ENCODE data around the gene TESK1.

TESK1 gene

DNA sequence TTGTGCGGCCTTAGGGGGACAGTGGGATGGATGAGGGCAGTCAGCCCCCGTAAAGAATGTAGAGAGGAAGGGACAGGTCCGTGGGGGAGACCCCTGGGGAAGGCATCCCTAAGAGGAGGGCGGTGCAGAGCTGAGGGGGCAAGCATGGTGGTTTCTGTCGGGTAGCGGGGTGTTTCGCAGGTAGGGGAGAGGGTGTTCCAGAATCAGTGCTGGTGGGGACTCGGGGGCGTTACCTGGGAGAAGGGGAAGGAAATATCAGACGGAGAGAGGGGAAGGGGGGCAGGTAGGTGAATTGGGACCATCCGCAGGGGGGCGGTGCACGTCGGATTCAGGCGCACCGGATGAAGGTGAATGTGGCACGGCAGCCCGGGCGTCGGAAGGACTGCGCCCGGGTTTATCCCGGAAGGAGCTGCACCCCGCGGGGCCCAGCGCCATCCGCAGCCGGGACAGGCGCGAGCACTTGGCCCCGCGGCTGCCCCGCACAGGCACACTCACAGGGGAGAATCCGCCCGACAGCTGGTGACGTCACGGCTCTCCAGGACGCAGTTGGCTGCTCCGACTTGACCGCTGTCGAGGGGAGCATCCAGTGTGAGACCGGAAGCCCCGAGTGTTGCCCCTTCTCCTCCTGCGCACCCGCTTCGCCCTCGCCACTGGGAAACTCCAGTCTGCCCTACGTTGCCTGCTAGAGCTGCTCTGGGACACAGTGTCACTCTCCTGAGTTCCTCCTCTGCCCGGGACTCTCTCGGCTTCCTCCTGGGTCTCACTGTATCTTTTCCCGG is 11.8 kb downstream of the TESK1 start:
- Histone ChIP-seq H3K9ac (ENCODE audit: low read length in 2 of 2) (peak overlapping the region; percentile 42 to 51), H3K27me3 (ENCODE audit: control insufficient read depth in 1 of 2, insufficient read depth in 2 of 2, low read length in 2 of 2) (peaks cover 5 to 9% of the 10 kb centered on the region in 2 donors), H3K36me3 (ENCODE audit: control insufficient read depth in 2 of 2, insufficient read depth in 2 of 2, low read length in 2 of 2) (no peaks in the 10 kb centered on the region), H3K4me1 (ENCODE audit: control insufficient read depth, insufficient read depth, low read length) (peaks cover 12% of the 10 kb centered on the region), H3K9me3 (ENCODE audit: control insufficient read depth in 2 of 2, low read length in 2 of 2) (no peaks in the 10 kb centered on the region), H3K27ac (ENCODE audit: low read length) (no peak overlapping the region), H3K4me3 (ENCODE audit: low read length in 2 of 2) (peak overlapping the region; percentile 63 to 72)

DNA sequence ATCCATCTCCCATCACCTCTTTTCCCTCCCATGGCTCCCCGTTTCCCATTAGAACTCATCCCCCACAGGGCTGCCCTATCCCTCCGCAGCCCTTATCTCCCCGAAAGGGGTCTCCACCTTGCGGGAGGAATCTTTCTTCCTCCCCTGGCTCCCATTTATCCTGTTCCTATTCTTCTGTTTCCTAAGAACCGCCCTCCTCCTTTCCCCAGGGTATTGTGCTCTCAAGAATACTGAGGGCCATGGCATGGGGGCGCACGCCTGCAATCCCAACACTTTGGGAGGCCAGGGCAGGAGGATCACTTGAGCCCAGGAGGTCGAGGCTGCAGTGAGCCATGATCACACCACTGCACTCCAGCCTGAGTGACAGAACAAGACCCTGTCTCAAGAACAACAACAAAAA is 12.5 kb downstream of the TESK1 start:
- no peaks in the 10 kb centered on the region for H3K9me3 ChIP-seq (ENCODE audit: control insufficient read depth in 2 of 2, low read length in 2 of 2)
- peak overlapping the region; percentile 42 to 51 for H3K9ac ChIP-seq (ENCODE audit: low read length in 2 of 2)
- H3K4me3 ChIP-seq (ENCODE audit: low read length in 2 of 2): peak overlapping the region; percentile 63 to 72
- peaks cover 12% of the 10 kb centered on the region for H3K4me1 ChIP-seq (ENCODE audit: control insufficient read depth, insufficient read depth, low read length)
- peaks cover 5 to 9% of the 10 kb centered on the region in 2 donors for H3K27me3 ChIP-seq (ENCODE audit: control insufficient read depth in 1 of 2, insufficient read depth in 2 of 2, low read length in 2 of 2)
- H3K36me3 ChIP-seq (ENCODE audit: control insufficient read depth in 2 of 2, insufficient read depth in 2 of 2, low read length in 2 of 2): no peaks in the 10 kb centered on the region
- H3K27ac ChIP-seq (ENCODE audit: low read length): no peak overlapping the region

DNA sequence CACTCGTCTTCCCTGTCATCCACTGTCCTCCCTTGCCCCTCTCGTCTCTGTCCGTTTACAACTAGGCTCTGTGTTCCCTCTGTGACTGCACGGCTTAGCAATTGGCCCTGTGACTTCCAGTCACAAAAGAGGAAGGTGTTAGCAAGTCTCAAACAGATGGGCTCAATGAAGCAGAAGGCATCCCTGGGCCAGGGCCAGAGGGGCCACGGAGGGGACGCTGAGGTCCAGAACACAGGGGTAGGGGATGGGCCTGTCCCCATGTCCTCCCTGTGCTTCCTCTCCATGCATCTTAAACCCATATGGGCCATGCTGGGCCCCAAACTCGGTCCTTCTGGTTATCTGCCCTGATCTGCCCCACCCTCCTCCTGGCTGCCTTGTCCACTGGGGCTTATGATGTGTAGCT is 13.3 kb downstream of the TESK1 start, which contains the start of gene CD72:
Gene CD72, minus strand, starts transcription at position 89 of the 403 bp plus-strand sequence. CDS start 110 bp downstream, outside the sequence.
- Histone ChIP-seq H3K9ac (ENCODE audit: low read length in 2 of 2) (peak within 1 kb of the TSS; percentile 42 to 51), H3K4me3 (ENCODE audit: low read length in 2 of 2) (peak within 1 kb of the TSS; percentile 63 to 72), H3K27ac (ENCODE audit: low read length) (no peak within 1 kb of the TSS), H3K27me3 (ENCODE audit: control insufficient read depth in 1 of 2, insufficient read depth in 2 of 2, low read length in 2 of 2) (peaks cover 5 to 9% of the 10 kb centered on the region in 2 donors), H3K9me3 (ENCODE audit: control insufficient read depth in 2 of 2, low read length in 2 of 2) (no peaks in the 10 kb centered on the region), H3K36me3 (ENCODE audit: control insufficient read depth in 2 of 2, insufficient read depth in 2 of 2, low read length in 2 of 2) (no peaks in the 10 kb centered on the region), H3K4me1 (ENCODE audit: control insufficient read depth, insufficient read depth, low read length) (peaks cover 12% of the 10 kb centered on the region)

DNA sequence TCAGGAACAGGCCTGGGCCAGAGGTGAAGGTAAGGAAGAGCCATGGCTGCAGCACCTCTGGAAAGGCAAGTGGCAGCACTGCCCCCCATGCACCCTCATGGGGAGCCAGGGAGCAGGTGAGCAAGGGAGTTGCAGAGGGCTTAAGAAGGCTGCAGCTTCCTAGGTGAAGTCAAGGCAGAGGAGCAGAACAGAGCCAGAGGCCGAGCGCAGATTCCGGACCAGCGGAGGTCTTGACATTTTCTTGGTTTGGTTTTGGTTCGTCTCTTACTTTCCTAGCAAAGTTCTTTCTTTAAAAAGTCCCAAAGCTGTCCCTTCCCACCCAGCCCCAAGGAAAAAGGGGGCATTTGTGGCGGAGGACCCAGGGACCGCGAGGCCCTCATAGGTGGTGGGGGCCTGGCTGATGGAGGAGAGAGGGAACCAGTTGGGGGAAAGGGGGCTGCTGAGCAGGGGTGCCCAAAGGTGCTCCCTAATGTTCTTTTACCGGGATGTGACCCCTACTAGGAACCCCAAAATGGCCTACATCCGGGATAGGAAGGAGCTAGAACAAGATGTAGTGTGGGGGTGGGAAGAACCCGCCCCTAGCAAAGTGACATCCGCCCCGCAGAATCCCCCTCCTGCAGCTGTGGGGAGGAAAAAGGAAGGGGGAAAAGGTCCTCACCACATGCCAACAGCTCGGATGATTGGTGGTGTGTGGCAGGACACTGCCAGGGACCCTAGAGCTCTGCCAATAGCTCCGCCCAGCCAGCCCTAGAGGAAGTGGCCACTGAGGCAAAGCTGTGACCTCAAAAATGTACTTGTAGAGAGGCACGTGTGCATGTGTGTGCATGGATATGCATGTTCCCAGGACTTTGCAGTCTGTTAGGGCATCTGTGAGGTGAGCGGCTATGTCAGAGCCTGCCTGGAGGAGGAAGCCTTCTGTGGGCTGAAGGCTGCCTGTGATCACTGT is 14.1 kb downstream of the TESK1 start:
- Histone ChIP-seq H3K9ac (ENCODE audit: low read length in 2 of 2) (no peak overlapping the region), H3K4me3 (ENCODE audit: low read length in 2 of 2) (no peak overlapping the region), H3K27ac (ENCODE audit: low read length) (no peak overlapping the region), H3K36me3 (ENCODE audit: control insufficient read depth in 2 of 2, insufficient read depth in 2 of 2, low read length in 2 of 2) (no peaks in the 10 kb centered on the region), H3K4me1 (ENCODE audit: control insufficient read depth, insufficient read depth, low read length) (peaks cover 12% of the 10 kb centered on the region), H3K9me3 (ENCODE audit: control insufficient read depth in 2 of 2, low read length in 2 of 2) (no peaks in the 10 kb centered on the region), H3K27me3 (ENCODE audit: control insufficient read depth in 1 of 2, insufficient read depth in 2 of 2, low read length in 2 of 2) (peaks cover 5 to 9% of the 10 kb centered on the region in 2 donors)

DNA sequence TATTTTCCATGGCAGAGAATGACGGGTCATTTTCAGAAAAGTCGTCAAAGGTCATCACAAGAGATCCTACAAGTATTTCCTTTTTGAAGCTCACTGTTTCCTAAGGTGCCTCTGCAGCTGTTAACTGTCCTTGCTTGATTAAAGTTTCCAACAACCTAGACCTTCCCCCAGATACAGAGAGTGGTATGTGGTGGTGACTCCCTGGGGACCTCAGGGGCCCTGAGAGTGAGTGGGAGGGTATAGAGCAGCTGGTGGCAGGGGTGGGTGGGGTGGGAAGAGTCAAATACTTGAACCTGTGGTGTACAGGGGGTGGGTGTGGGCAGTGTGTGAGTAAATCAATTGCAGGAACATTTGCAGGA is 14.7 kb downstream of the TESK1 start:
- H3K9me3 ChIP-seq (ENCODE audit: control insufficient read depth in 2 of 2, low read length in 2 of 2): no peaks in the 10 kb centered on the region
- peaks cover 5 to 9% of the 10 kb centered on the region in 2 donors for H3K27me3 ChIP-seq (ENCODE audit: control insufficient read depth in 1 of 2, insufficient read depth in 2 of 2, low read length in 2 of 2)
- no peak overlapping the region for H3K9ac ChIP-seq (ENCODE audit: low read length in 2 of 2)
- H3K36me3 ChIP-seq (ENCODE audit: control insufficient read depth in 2 of 2, insufficient read depth in 2 of 2, low read length in 2 of 2): no peaks in the 10 kb centered on the region
- H3K4me1 ChIP-seq (ENCODE audit: control insufficient read depth, insufficient read depth, low read length): peaks cover 12% of the 10 kb centered on the region
- H3K27ac ChIP-seq (ENCODE audit: low read length): no peak overlapping the region
- H3K4me3 ChIP-seq (ENCODE audit: low read length in 2 of 2): no peak overlapping the region

DNA sequence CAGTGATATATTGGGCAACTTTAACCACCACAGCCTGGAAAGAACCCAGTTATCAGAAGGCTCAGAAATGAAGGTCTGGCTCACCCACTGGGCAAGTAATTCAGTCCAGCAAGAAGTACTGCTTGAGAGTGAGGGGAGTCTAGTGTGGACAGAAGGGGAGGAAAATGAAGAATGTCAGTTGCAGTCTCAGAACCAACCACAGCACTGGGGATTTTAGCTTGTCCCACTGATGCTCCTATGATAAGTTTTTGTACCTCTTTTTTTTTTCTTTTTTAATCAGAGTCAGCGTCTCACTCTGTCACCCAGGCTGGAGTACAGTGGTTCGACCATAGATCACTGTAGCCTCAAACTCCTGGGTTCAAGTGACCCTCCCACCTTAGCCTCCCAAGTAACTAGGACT is 22.5 kb downstream of the TESK1 start:
- Histone ChIP-seq H3K9me3 (ENCODE audit: control insufficient read depth in 2 of 2, low read length in 2 of 2) (no peaks in the 10 kb centered on the region), H3K4me1 (ENCODE audit: control insufficient read depth, insufficient read depth, low read length) (no peaks in the 10 kb centered on the region), H3K36me3 (ENCODE audit: control insufficient read depth in 2 of 2, insufficient read depth in 2 of 2, low read length in 2 of 2) (no peaks in the 10 kb centered on the region), H3K27ac (ENCODE audit: low read length) (no peak overlapping the region), H3K4me3 (ENCODE audit: low read length in 2 of 2) (no peak overlapping the region), H3K27me3 (ENCODE audit: control insufficient read depth in 1 of 2, insufficient read depth in 2 of 2, low read length in 2 of 2) (no peaks in the 10 kb centered on the region), H3K9ac (ENCODE audit: low read length in 2 of 2) (no peak overlapping the region)

DNA sequence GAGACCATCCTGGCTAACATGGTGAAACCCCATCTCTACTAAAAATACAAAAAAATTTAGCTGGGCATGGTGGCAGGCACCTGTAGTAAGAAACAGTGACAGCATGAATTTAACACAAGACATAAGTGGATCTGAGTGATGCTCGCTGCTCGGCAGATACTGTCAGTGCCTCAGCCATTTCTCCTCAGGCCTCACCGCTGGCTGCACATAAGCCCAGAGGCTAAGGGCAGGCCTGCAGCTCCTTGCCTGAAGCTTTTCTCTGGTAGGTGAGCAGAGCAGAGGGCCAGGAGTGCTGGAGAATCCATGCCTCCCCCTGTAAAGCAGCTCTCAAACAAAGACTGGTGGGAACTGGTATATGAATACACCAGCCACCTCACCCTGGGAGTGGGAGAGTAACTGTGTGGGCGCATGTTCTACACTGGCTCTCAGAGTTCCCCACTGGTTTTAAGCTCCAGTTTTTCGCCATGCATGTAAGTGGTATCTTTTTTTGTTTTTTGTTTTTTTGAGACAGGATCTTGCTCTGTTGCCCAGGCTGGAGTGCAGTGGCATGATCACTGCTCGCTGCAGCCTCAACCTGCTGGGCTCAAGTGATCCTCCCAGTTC is 23.4 kb downstream of the TESK1 start:
- no peaks in the 10 kb centered on the region for H3K27me3 ChIP-seq (ENCODE audit: control insufficient read depth in 1 of 2, insufficient read depth in 2 of 2, low read length in 2 of 2)
- H3K4me3 ChIP-seq (ENCODE audit: low read length in 2 of 2): no peak overlapping the region
- H3K9me3 ChIP-seq (ENCODE audit: control insufficient read depth in 2 of 2, low read length in 2 of 2): no peaks in the 10 kb centered on the region
- H3K4me1 ChIP-seq (ENCODE audit: control insufficient read depth, insufficient read depth, low read length): no peaks in the 10 kb centered on the region
- H3K27ac ChIP-seq (ENCODE audit: low read length): no peak overlapping the region
- H3K36me3 ChIP-seq (ENCODE audit: control insufficient read depth in 2 of 2, insufficient read depth in 2 of 2, low read length in 2 of 2): no peaks in the 10 kb centered on the region
- H3K9ac ChIP-seq (ENCODE audit: low read length in 2 of 2): no peak overlapping the region

DNA sequence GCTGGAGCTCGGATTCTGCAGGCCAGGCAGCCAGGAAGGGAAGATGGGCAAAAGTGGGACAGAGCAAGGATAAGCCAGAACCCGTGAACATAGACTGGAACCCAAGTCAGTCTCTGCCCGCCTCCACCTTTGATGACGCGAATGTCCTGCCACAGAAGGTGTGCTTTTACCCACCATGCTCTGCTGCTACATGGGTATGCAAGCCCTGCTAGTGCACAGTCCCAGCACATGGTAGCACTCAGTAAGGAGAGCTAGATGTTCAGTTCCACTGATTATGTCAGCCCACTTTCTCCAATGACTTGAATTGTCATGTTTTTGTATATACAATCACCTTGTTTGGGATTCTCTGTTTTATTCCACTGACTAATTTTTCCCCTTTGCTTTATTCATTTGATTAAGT is 24.5 kb downstream of the TESK1 start:
- Histone ChIP-seq H3K27me3 (ENCODE audit: control insufficient read depth in 1 of 2, insufficient read depth in 2 of 2, low read length in 2 of 2) (no peaks in the 10 kb centered on the region), H3K27ac (ENCODE audit: low read length) (no peak overlapping the region), H3K9ac (ENCODE audit: low read length in 2 of 2) (no peak overlapping the region), H3K36me3 (ENCODE audit: control insufficient read depth in 2 of 2, insufficient read depth in 2 of 2, low read length in 2 of 2) (no peaks in the 10 kb centered on the region), H3K9me3 (ENCODE audit: control insufficient read depth in 2 of 2, low read length in 2 of 2) (no peaks in the 10 kb centered on the region), H3K4me3 (ENCODE audit: low read length in 2 of 2) (no peak overlapping the region), H3K4me1 (ENCODE audit: control insufficient read depth, insufficient read depth, low read length) (no peaks in the 10 kb centered on the region)

DNA sequence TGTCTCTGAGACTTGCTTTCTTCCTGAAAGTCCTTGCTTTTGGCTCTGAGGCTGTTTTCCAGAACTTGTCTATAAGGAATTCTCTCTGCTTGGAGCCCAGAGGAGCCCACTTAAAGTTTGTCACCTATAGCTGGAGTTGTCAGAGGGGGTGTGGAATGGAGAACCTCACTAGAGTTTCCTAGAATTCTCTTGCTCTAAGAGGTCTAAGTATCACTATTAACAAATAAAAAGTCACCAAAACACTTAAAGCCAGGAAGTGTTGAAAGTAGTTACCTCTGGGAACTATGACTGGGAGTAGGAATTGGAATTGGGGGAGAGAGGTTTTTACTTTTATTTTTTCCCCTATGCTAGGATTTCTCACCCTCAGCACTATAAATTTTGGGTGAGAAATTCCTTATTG is 30.7 kb downstream of the TESK1 start:
- no peaks in the 10 kb centered on the region for H3K4me1 ChIP-seq (ENCODE audit: control insufficient read depth, insufficient read depth, low read length)
- no peaks in the 10 kb centered on the region for H3K27me3 ChIP-seq (ENCODE audit: control insufficient read depth in 1 of 2, insufficient read depth in 2 of 2, low read length in 2 of 2)
- no peaks in the 10 kb centered on the region for H3K9me3 ChIP-seq (ENCODE audit: control insufficient read depth in 2 of 2, low read length in 2 of 2)
- no peak overlapping the region for H3K9ac ChIP-seq (ENCODE audit: low read length in 2 of 2)
- H3K4me3 ChIP-seq (ENCODE audit: low read length in 2 of 2): no peak overlapping the region
- H3K27ac ChIP-seq (ENCODE audit: low read length): no peak overlapping the region
- H3K36me3 ChIP-seq (ENCODE audit: control insufficient read depth in 2 of 2, insufficient read depth in 2 of 2, low read length in 2 of 2): no peaks in the 10 kb centered on the region

DNA sequence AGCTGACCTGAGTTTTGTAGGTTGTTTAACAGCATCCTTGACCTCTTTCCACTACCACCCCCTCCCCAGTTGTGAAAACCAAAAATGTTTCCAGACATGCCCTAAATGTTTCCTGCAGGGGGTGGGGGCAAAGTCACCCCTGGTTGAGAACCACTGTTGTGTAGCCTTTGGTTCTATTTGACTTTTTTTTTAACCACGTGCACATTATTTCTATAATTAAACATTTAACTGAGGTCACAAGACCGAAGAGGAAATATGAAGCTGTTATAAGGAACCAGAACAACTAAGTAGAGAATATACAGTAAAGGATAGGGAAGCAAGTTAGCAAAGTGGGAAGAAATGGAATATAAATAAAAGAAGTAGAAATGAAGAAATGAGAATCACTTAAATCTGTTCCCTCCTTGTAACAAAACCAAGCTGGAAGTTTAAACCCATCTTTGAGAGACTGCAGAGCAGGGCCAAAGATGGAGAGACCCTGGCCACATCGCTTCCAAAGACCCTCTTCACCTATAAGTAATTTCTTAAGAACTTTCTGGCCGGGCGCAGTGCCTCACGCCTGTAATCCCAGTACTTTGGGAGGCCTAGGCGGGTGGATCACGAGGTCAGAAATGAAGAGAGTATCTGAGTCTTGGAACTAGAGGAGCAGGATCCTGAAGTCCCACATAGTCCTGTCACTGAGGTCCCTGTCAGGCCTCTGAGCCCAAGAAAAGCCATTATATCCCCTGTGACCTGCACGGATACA is 31.2 kb downstream of the TESK1 start:
- H3K4me3 ChIP-seq (ENCODE audit: low read length in 2 of 2): no peak overlapping the region
- H3K27ac ChIP-seq (ENCODE audit: low read length): no peak overlapping the region
- no peaks in the 10 kb centered on the region for H3K36me3 ChIP-seq (ENCODE audit: control insufficient read depth in 2 of 2, insufficient read depth in 2 of 2, low read length in 2 of 2)
- no peak overlapping the region for H3K9ac ChIP-seq (ENCODE audit: low read length in 2 of 2)
- no peaks in the 10 kb centered on the region for H3K9me3 ChIP-seq (ENCODE audit: control insufficient read depth in 2 of 2, low read length in 2 of 2)
- H3K4me1 ChIP-seq (ENCODE audit: control insufficient read depth, insufficient read depth, low read length): no peaks in the 10 kb centered on the region
- no peaks in the 10 kb centered on the region for H3K27me3 ChIP-seq (ENCODE audit: control insufficient read depth in 1 of 2, insufficient read depth in 2 of 2, low read length in 2 of 2)
